ENCODE measurements around the gene MT1G. TPM values are rescaled to one million over a fixed set of nuclear protein-coding genes. Genes with fewer than 3 reads are reported as not detected.
A peak's percentile ranks its signal among the peaks of the same experiment; 100 is the strongest.

MT1G gene
- total RNA-seq, 4 donors from 2014 or later = 41.1 to 87.7 (median 49.2) TPM; not detected in 1

GRCh38 chr16:56636616-56637413, 31.1 kb downstream of the MT1G start:
- no peak for DNase-seq (ENCODE audit: low spot score in 2 of 2)
- Histone ChIP-seq H3K27ac (peak overlapping the region in 1 of 4 donors; percentile 82), H3K36me3 (no peaks in the 10 kb centered on the region), H3K4me1 (peaks cover 0 to 66% (median 21%) of the 10 kb centered on the region in 4 donors), H3K9me3 (no peaks in the 10 kb centered on the region), H3K4me3 (no peak overlapping the region), H3K27me3 (peaks cover 0 to 47% of the 10 kb centered on the region in 2 donors)
- TF ChIP-seq POLR2A (IDR thresholded peaks at IDR 0.05) (no peak), CTCF (IDR thresholded peaks at IDR 0.05) (no peak), EP300 (IDR thresholded peaks at IDR 0.05) (no peak)
- WGBS, 2 donors = 62 to 72% methylated on average over 9 of the region's 9 CpGs

GRCh38 chr16:56635441-56635967, 32.4 kb downstream of the MT1G start:
- H3K4me1 ChIP-seq = peaks cover 0 to 70% (median 23%) of the 10 kb centered on the region in 4 donors
- DNase-seq (ENCODE audit: low spot score in 2 of 2) = no peak
- WGBS, 2 donors = 28 to 37% methylated on average over 39 of the region's 40 CpGs
- no peaks in the 10 kb centered on the region for H3K36me3 ChIP-seq
- peak overlapping the region in 2 of 4 donors; percentile 20 to 37 for H3K4me3 ChIP-seq
- H3K9me3 ChIP-seq = no peaks in the 10 kb centered on the region
- peak overlapping the region in 2 of 4 donors; percentile 10 to 40 for H3K27ac ChIP-seq
- H3K27me3 ChIP-seq = peaks cover 0 to 47% of the 10 kb centered on the region in 2 donors
- no peak for TF ChIP-seq POLR2A (IDR thresholded peaks at IDR 0.05)

- peaks cover 0 to 47% of the 10 kb centered on the region in 2 donors for H3K27me3 ChIP-seq
- 49 to 52% methylated on average over 47 of the region's 47 CpGs for WGBS, 2 donors
- TF ChIP-seq POLR2A (IDR thresholded peaks at IDR 0.05) (no peak), EP300 (IDR thresholded peaks at IDR 0.05) (no peak), CTCF (IDR thresholded peaks at IDR 0.05) (no peak)
- no peak for DNase-seq (ENCODE audit: low spot score in 2 of 2)
- H3K27ac ChIP-seq = peak overlapping the region in 2 of 4 donors; percentile 10 to 40
- no peaks in the 10 kb centered on the region for H3K9me3 ChIP-seq
- H3K36me3 ChIP-seq = no peaks in the 10 kb centered on the region
- H3K4me1 ChIP-seq = peaks cover 0 to 70% (median 23%) of the 10 kb centered on the region in 4 donors
- peak overlapping the region in 2 of 4 donors; percentile 20 to 37 for H3K4me3 ChIP-seq
Observed at GRCh38 chr16:56634715-56635440, 33.0 kb downstream of the MT1G start.

GRCh38 chr16:56633535-56633934, 34.3 kb downstream of the MT1G start:
- TF ChIP-seq EP300 (IDR thresholded peaks at IDR 0.05) = no peak
- TF ChIP-seq POLR2A (IDR thresholded peaks at IDR 0.05) = no peak
- no peak for TF ChIP-seq CTCF (IDR thresholded peaks at IDR 0.05)
- H3K4me1 ChIP-seq = peaks cover 0 to 69% (median 17%) of the 10 kb centered on the region in 4 donors
- no peaks in the 10 kb centered on the region for H3K9me3 ChIP-seq
- peaks cover 0 to 36% of the 10 kb centered on the region in 2 donors for H3K27me3 ChIP-seq
- H3K4me3 ChIP-seq = peak overlapping the region; percentile 38 to 60 (median 50)
- WGBS, 2 donors = 60 to 68% methylated on average over 6 to 7 of the region's 7 CpGs
- DNase-seq (ENCODE audit: low spot score in 2 of 2) = no peak
- H3K36me3 ChIP-seq = no peaks in the 10 kb centered on the region
- H3K27ac ChIP-seq = peak overlapping the region in 3 of 4 donors; percentile 47 to 94 (median 90)

- DNase-seq (ENCODE audit: low spot score in 2 of 2) = no peak
- H3K4me1 ChIP-seq = peaks cover 0 to 64% (median 14%) of the 10 kb centered on the region in 4 donors
- TF ChIP-seq CTCF (IDR thresholded peaks at IDR 0.05) (no peak), POLR2A (IDR thresholded peaks at IDR 0.05) (no peak), EP300 (IDR thresholded peaks at IDR 0.05) (no peak)
- 51% methylated on average over 6 of the region's 6 CpGs for WGBS, 2 donors
- peak overlapping the region; percentile 38 to 60 (median 50) for H3K4me3 ChIP-seq
- no peaks in the 10 kb centered on the region for H3K9me3 ChIP-seq
- H3K27ac ChIP-seq = peak overlapping the region; percentile 47 to 94 (median 84)
- H3K36me3 ChIP-seq = no peaks in the 10 kb centered on the region
- H3K27me3 ChIP-seq = peaks cover 0 to 29% of the 10 kb centered on the region in 2 donors
Observed at GRCh38 chr16:56632848-56633365, 35.0 kb downstream of the MT1G start.
